Activated naive CD4-positive, alpha-beta T cell treated with anti-CD3 and anti-CD28 coated beads for 36 hours (primary cell): Measurements from ENCODE around the gene CACNA1C. TPM values are rescaled to one million over a fixed set of nuclear protein-coding genes. Genes with fewer than 3 reads are reported as not detected.

ENCODE experiments used
- CTCF ChIA-PET: fragments of 350-600 bp; sonication (Branson Sonifier 250); formaldehyde crosslinking; loops from one replicate; lab custom pipeline; 2021; ENCODE audit warnings: antibody characterized with exemption; lab: Charles Lee
- DNase-seq: peaks from one replicate; pipeline ENCODE4 v3.0.0-alpha.2; 2020
- H3K27ac Mint-ChIP-seq: one replicate; pipeline ENCODE4 v1.8.0; 2021; ENCODE audit warnings: mild to moderate bottlenecking, mixed read lengths
- H3K27me3 Mint-ChIP-seq: one replicate; pipeline ENCODE4 v1.8.0; 2021; ENCODE audit warnings: low read depth, mixed read lengths
- H3K36me3 Mint-ChIP-seq: one replicate; pipeline ENCODE4 v1.8.0; 2021; ENCODE audit warnings: low read depth, mixed read lengths
- H3K4me1 Mint-ChIP-seq: one replicate; pipeline ENCODE4 v1.8.0; 2021; ENCODE audit warnings: low read depth, mixed read lengths
- H3K4me3 Mint-ChIP-seq: one replicate; pipeline ENCODE4 v1.8.0; 2021; ENCODE audit warnings: mild to moderate bottlenecking, moderate library complexity, mixed read lengths
- H3K9me3 Mint-ChIP-seq: one replicate; pipeline ENCODE4 v1.8.0; 2021; ENCODE audit warnings: mixed read lengths
- intact Hi-C: fragments of 100-400 bp; cut with micrococcal nuclease; formaldehyde crosslinking; loops from one replicate; pipeline ENCODE4 v1.15.1; 2023
- total RNA-seq, 2 experiments: library from RNA; stranded (reverse); gene quantifications; one replicate each; pipeline ENCODE4 v1.2.3, GENCODE V29; 2021

The CACNA1C gene
- total RNA-seq, 2 experiments from 2014 or later = 0.02 to 0.12 TPM

GRCh38 chr12:2301531-2302461 is 249.0 kb downstream of the CACNA1C start:
- intact Hi-C loops = no loop called here
- H3K4me3 Mint-ChIP-seq = no peak overlapping the region
- no peak overlapping the region for H3K27ac Mint-ChIP-seq
- H3K36me3 Mint-ChIP-seq = no peaks in the 10 kb centered on the region
- CTCF ChIA-PET = no interaction called here
- H3K27me3 Mint-ChIP-seq = no peaks in the 10 kb centered on the region
- DNase-seq = no peak
- H3K9me3 Mint-ChIP-seq = no peaks in the 10 kb centered on the region
- H3K4me1 Mint-ChIP-seq = peaks cover 4% of the 10 kb centered on the region

GRCh38 chr12:2302711-2303580 is 250.2 kb downstream of the CACNA1C start:
- Mint-ChIP-seq H3K36me3 (no peaks in the 10 kb centered on the region), H3K27ac (no peak overlapping the region), H3K9me3 (no peaks in the 10 kb centered on the region), H3K27me3 (no peaks in the 10 kb centered on the region), H3K4me3 (no peak overlapping the region), H3K4me1 (peaks cover 4% of the 10 kb centered on the region)
- intact Hi-C loops = no loop called here
- DNase-seq = no peak
- CTCF ChIA-PET = interaction anchor here (0.6 kb wide), 1 partner anchor 15 kb away, joined by 5 read pairs; no protein-coding TSS in a partner anchor

- CTCF ChIA-PET = interaction anchor here (0.9 kb wide), 1 partner anchor 10 kb away, joined by 4 read pairs; no protein-coding TSS in a partner anchor
- peaks cover 2% of the 10 kb centered on the region for H3K4me1 Mint-ChIP-seq
- H3K27me3 Mint-ChIP-seq = no peaks in the 10 kb centered on the region
- intact Hi-C loops = no loop called here
- H3K9me3 Mint-ChIP-seq = no peaks in the 10 kb centered on the region
- H3K27ac Mint-ChIP-seq = no peak overlapping the region
- DNase-seq = no peak
- no peak overlapping the region for H3K4me3 Mint-ChIP-seq
- no peaks in the 10 kb centered on the region for H3K36me3 Mint-ChIP-seq
These were observed 251.4 kb downstream of the CACNA1C start for GRCh38 chr12:2304223-2304622.

GRCh38 chr12:2306012-2306411 is 253.2 kb downstream of the CACNA1C start:
- intact Hi-C loops = no loop called here
- DNase-seq = no peak
- H3K27me3 Mint-ChIP-seq = peaks cover 2% of the 10 kb centered on the region
- no peak overlapping the region for H3K4me3 Mint-ChIP-seq
- no peaks in the 10 kb centered on the region for H3K36me3 Mint-ChIP-seq
- H3K9me3 Mint-ChIP-seq = no peaks in the 10 kb centered on the region
- CTCF ChIA-PET = no interaction called here
- H3K27ac Mint-ChIP-seq = no peak overlapping the region
- no peaks in the 10 kb centered on the region for H3K4me1 Mint-ChIP-seq

- Mint-ChIP-seq H3K36me3 (no peaks in the 10 kb centered on the region), H3K4me3 (no peak overlapping the region), H3K27me3 (peaks cover 2% of the 10 kb centered on the region), H3K4me1 (no peaks in the 10 kb centered on the region), H3K27ac (no peak overlapping the region), H3K9me3 (no peaks in the 10 kb centered on the region)
- intact Hi-C loops = no loop called here
- CTCF ChIA-PET = no interaction called here
- no peak for DNase-seq
These were observed 253.9 kb downstream of the CACNA1C start for GRCh38 chr12:2306735-2307134.

DNA sequence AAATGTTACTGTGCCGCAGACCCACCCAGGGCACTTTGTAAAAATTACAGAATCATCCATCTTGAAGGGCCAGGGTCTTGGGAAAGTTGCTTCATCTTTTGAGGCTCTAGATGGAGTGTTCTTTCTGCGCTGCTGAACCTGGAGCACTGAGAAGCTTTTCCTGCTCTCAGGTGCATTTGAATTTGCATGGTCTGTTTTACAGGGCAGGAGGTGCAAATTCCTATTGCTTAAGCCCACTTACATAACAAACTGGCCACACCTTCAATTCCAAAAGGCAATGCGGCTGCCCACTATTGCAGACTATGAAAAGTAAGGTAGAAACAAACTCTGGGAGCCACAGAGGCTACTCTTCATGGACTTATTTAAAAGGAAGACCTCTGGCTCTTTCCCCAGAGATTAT is 254.8 kb downstream of the CACNA1C start:
- Mint-ChIP-seq H3K4me3 (no peak overlapping the region), H3K9me3 (no peaks in the 10 kb centered on the region), H3K36me3 (no peaks in the 10 kb centered on the region), H3K4me1 (no peaks in the 10 kb centered on the region), H3K27me3 (peaks cover 2% of the 10 kb centered on the region), H3K27ac (no peak overlapping the region)
- intact Hi-C loops = no loop called here
- CTCF ChIA-PET = no interaction called here
- DNase-seq = no peak

DNA sequence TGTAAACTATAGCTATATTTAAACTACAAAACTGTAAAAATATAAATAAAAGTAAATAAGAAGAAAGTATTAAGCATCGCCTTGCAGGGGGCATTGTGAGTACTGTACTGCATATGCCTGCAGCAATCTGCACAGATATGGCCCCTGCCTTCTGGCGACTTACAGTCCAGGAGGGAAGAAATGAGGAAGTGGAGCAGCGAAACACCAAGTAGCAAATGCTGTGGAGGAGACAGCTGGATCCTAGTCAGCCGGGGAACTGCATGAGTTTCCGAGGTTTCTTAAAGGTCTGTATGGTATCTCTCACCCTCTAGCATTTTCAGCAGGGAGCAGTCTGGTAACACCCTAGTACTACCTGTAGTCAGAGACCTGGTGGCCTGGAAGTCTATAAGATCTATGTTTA is 256.9 kb downstream of the CACNA1C start:
- Mint-ChIP-seq H3K4me3 (no peak overlapping the region), H3K27me3 (peaks cover 2% of the 10 kb centered on the region), H3K27ac (no peak overlapping the region), H3K9me3 (no peaks in the 10 kb centered on the region), H3K36me3 (no peaks in the 10 kb centered on the region), H3K4me1 (no peaks in the 10 kb centered on the region)
- intact Hi-C loops = no loop called here
- CTCF ChIA-PET = interaction anchor here (0.8 kb wide), 1 partner anchor 18 kb away, joined by 3 read pairs; no protein-coding TSS in a partner anchor
- no peak for DNase-seq

DNA sequence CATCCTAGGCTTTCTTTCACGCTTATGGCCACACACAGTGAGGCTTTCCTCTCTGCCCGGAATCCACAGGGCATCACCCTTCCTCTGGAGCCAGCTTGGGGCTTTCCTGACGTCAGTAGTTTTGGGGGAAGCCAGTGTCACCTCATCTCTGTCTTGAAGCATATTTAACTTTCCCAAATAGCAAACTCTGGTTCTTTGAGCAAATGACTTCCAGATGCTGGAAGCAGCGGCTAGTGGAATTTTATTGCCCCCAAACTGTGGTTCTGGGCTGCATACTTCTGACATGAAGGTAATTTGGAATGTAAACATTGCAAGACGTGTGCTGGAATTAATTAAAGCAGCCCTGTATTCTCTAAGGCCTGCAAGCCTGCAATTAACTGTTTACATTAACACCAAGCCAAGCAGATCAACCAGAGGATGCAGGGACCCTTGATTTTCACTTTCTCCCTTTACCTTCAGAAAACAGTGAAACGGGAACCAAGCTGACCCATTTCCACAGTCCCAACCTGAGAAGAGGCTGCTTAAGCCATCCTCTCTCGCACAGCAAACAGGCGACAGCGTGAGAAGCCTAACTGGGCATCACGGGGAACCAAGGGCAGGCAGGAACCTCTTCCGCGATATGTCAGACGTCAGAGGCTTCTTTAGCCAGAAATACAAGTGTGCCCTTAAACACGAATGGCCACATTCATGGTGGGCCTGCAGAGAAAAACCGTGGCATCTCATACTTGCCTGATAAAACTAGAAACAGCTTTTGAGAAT is 258.4 kb downstream of the CACNA1C start:
- Mint-ChIP-seq H3K27ac (no peak overlapping the region), H3K4me3 (no peak overlapping the region), H3K27me3 (peaks cover 2% of the 10 kb centered on the region), H3K9me3 (no peaks in the 10 kb centered on the region), H3K36me3 (no peaks in the 10 kb centered on the region), H3K4me1 (no peaks in the 10 kb centered on the region)
- DNase-seq = no peak
- intact Hi-C loops = no loop called here
- CTCF ChIA-PET = no interaction called here

GRCh38 chr12:2312175-2312574 is 259.4 kb downstream of the CACNA1C start:
- Mint-ChIP-seq H3K4me3 (no peak overlapping the region), H3K9me3 (no peaks in the 10 kb centered on the region), H3K27me3 (peaks cover 2% of the 10 kb centered on the region), H3K27ac (no peak overlapping the region), H3K4me1 (no peaks in the 10 kb centered on the region), H3K36me3 (no peaks in the 10 kb centered on the region)
- DNase-seq = no peak
- intact Hi-C loops = no loop called here
- CTCF ChIA-PET = no interaction called here

DNA sequence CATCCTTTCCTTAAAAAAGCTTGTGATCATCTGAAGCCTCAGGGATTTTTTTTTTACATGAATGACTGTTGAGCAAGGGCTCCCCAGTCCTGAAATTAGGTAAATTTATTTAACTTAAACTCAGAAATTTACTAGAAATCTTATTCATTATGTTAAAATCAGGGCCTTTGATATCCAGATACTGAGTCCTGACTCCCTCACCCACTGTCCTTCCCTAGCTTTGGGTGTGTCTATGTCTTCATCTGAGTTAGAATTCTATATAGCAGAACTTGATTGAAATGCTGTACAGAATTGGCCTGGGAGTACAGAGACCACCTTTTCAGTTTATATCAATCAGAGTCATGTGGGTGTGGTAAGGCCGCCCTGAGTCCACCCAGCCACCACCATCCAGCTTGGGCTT is 260.0 kb downstream of the CACNA1C start:
- no peaks in the 10 kb centered on the region for H3K36me3 Mint-ChIP-seq
- no peak overlapping the region for H3K27ac Mint-ChIP-seq
- CTCF ChIA-PET = no interaction called here
- H3K9me3 Mint-ChIP-seq = no peaks in the 10 kb centered on the region
- no peaks in the 10 kb centered on the region for H3K4me1 Mint-ChIP-seq
- no peak for DNase-seq
- H3K27me3 Mint-ChIP-seq = peaks cover 2% of the 10 kb centered on the region
- intact Hi-C loops = no loop called here
- H3K4me3 Mint-ChIP-seq = no peak overlapping the region

DNA sequence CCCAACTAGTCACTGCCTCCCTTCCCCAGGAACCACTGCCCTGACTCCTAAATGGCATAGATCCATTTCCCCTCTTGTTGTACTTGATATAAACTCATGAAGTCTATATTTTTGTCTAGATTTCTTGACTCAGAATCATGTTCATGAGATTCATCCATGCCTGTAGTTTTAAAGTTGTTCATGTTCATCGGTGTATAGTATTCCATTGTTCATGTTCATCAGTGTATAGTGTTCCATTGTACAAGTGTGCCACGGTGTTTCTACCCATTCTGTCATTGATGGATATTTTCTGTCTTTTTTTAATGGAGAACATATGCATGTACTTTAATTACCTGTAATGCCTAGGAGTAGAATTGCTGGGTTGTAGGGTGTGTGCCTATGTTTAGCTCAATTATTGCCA is 261.7 kb downstream of the CACNA1C start:
- H3K27me3 Mint-ChIP-seq = peaks cover 2% of the 10 kb centered on the region
- intact Hi-C loops = no loop called here

GRCh38 chr12:2317772-2318171 is 265.0 kb downstream of the CACNA1C start:
- H3K27ac Mint-ChIP-seq = no peak overlapping the region
- H3K4me1 Mint-ChIP-seq = no peaks in the 10 kb centered on the region
- CTCF ChIA-PET = interaction anchor here (0.8 kb wide), 1 partner anchor 9 kb away, joined by 3 read pairs; no protein-coding TSS in a partner anchor
- peaks cover 3% of the 10 kb centered on the region for H3K27me3 Mint-ChIP-seq
- DNase-seq = no peak
- H3K9me3 Mint-ChIP-seq = no peaks in the 10 kb centered on the region
- intact Hi-C loops = no loop called here
- no peak overlapping the region for H3K4me3 Mint-ChIP-seq
- no peaks in the 10 kb centered on the region for H3K36me3 Mint-ChIP-seq

More for the DNA sequence above, 261.7 kb downstream of the CACNA1C start:
- CTCF ChIA-PET = no interaction called here
- Mint-ChIP-seq H3K9me3 (no peaks in the 10 kb centered on the region), H3K4me1 (no peaks in the 10 kb centered on the region), H3K36me3 (no peaks in the 10 kb centered on the region), H3K27ac (no peak overlapping the region), H3K4me3 (no peak overlapping the region)
- no peak for DNase-seq
